GM12873 (cell line): ENCODE measurements around the gene SPG21.

Experiments used
- TF ChIP-seq, protein P1 (sequence below): IDR thresholded peaks from 2 replicates; pipeline ENCODE4 v1.5.1; 2012; ENCODE audit warnings: low read depth, mild to moderate bottlenecking, moderate library complexity, low read length, control low read depth; ENCODE audit not compliant: insufficient read depth; ENCODE audit errors: missing control alignments

The SPG21 gene

GRCh38 chr15:64949383-64950186, 40.1 kb downstream of the SPG21 start:
- TF ChIP-seq, protein P1, sequence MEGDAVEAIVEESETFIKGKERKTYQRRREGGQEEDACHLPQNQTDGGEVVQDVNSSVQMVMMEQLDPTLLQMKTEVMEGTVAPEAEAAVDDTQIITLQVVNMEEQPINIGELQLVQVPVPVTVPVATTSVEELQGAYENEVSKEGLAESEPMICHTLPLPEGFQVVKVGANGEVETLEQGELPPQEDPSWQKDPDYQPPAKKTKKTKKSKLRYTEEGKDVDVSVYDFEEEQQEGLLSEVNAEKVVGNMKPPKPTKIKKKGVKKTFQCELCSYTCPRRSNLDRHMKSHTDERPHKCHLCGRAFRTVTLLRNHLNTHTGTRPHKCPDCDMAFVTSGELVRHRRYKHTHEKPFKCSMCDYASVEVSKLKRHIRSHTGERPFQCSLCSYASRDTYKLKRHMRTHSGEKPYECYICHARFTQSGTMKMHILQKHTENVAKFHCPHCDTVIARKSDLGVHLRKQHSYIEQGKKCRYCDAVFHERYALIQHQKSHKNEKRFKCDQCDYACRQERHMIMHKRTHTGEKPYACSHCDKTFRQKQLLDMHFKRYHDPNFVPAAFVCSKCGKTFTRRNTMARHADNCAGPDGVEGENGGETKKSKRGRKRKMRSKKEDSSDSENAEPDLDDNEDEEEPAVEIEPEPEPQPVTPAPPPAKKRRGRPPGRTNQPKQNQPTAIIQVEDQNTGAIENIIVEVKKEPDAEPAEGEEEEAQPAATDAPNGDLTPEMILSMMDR, result no peak

DNA sequence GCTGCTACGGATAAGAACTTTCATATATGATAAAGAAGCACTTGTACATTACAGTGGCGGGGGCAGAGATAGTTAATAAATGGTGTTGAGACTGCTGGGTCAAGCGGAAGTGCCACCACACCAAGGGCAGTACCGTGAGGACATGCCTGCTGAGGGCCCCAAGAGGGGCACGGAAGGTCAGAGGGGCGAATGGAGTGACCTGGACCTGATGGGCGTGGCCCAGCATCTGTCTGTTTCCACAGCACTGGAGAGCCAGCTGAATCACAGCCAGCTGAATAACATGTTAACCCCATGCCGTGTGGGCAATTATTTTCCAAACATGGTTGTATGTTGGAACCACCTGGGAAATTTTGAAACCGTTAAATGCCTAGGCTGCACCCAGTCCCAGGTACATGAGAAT, 40.8 kb downstream of the SPG21 start:
- TF ChIP-seq, protein P1, result no peak

GRCh38 chr15:64947211-64947610, 42.5 kb downstream of the SPG21 start:
- TF ChIP-seq, protein P1, result no peak

GRCh38 chr15:64944961-64945360, 44.8 kb downstream of the SPG21 start:
- TF ChIP-seq, protein P1, result no peak

DNA sequence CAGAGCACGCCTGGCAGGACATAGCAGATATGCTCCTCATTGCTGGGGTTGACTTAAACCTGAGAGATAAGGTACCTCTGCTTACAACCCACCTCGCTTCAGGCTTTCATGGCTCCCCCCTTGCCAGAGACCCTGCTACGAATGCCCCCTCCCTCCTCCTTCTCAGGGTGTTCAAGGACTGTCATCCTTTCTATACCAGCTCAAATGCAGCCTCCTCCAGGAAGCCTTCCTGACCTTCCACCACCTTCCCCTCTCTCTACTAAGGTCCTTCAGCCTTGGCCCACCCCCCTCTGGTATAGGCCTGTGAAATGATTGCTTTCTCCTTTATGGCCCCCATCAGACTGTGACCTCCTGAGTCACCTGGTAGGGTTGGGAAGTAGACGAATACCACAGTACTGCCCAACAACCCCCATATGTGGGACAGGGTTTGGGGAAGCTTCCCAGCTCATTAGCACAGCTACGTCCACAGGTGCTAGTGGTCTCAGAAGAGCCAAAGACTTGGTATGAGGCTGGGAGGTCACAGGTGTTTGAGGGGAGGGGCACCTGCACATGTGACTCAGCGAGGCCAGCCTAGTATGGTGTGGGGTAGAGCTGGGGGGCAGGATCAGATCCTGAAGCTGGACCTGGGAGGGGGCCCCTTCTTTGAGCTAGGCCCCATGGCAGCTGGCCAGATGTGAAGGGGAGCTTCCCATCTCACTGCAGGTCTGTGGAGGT, 46.0 kb downstream of the SPG21 start:
- TF ChIP-seq, protein P1, result no peak

GRCh38 chr15:64942356-64942755, 47.4 kb downstream of the SPG21 start:
- TF ChIP-seq, protein P1, result no peak

GRCh38 chr15:64938192-64938591, 51.5 kb downstream of the SPG21 start:
- TF ChIP-seq, protein P1, result no peak
